ENCODE data around the gene SLC15A4.

DNA sequence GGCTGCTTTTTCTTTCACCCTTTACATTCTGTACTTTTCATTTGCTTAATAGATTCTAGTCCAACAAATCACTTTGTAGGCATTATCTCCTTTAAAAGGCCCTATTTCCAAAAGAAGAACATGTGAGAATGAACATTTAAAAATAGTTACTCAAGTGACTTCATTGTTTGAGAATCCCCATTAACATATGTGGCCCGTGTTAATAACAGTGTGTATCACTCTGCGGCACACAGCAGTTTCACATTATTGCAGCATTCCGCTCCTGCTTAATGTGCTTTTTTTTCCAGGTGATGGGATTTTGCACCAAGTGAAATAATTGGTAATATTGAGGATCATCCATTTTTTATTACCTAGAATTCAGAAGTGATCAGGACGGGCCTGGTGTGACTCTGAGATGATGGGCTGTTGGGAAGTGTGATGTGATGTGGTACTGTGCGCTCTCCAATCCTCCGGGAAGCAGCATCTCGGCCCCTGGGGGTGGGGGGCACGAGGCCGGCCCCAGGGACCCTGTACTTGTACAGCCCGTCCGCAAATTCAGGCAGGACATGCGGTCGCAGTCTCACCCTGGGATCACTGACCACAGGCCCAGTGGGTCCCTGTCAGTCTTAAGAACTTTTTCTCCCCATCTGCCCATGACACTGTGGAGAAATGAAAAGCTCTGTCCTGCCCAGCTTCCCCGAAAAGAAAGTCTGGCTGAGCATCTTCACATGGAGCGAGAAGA lies 32.9 kb downstream of the SLC15A4 start:
- TF ChIP-seq, protein P1, sequence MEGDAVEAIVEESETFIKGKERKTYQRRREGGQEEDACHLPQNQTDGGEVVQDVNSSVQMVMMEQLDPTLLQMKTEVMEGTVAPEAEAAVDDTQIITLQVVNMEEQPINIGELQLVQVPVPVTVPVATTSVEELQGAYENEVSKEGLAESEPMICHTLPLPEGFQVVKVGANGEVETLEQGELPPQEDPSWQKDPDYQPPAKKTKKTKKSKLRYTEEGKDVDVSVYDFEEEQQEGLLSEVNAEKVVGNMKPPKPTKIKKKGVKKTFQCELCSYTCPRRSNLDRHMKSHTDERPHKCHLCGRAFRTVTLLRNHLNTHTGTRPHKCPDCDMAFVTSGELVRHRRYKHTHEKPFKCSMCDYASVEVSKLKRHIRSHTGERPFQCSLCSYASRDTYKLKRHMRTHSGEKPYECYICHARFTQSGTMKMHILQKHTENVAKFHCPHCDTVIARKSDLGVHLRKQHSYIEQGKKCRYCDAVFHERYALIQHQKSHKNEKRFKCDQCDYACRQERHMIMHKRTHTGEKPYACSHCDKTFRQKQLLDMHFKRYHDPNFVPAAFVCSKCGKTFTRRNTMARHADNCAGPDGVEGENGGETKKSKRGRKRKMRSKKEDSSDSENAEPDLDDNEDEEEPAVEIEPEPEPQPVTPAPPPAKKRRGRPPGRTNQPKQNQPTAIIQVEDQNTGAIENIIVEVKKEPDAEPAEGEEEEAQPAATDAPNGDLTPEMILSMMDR (IDR thresholded peaks at IDR 0.05) = no peak
- TF ChIP-seq POLR2A (IDR thresholded peaks at IDR 0.05) = no peak

Data from breast epithelium (tissue), 3 donors.